Dermis microvascular lymphatic vessel endothelial cell (primary cell): ENCODE results near the gene SLC51A. TPM values are rescaled to one million over a fixed set of nuclear protein-coding genes. Genes with fewer than 3 reads are reported as not detected.
"Not testable (repeated sequence)": the region's sequence is repeated elsewhere in the genome, so short reads cannot be mapped to it uniquely, and the experiment has no call there.

ENCODE experiments used
- DNase-seq, 2 donors: peaks; one replicate each; pipeline versions ENCODE4 v3.0.0 to v3.0.0-alpha.2; 2010; ENCODE audit warnings: low read depth in 2 of 2
- total RNA-seq: library from RNA; depleted of rRNA; stranded (reverse); fragments of >200 nt; gene quantifications from 2 replicates; pipeline ENCODE4 v1.2.1, GENCODE V29; 2014

SLC51A gene
- total RNA-seq, 1 donor from 2014 or later: not detected

GRCh38 chr3:196193133-196193735 lies 23.1 kb upstream of the SLC51A start:
- no peak for DNase-seq

- DNase-seq: no peak
Observed at GRCh38 chr3:196193736-196194541, 22.4 kb upstream of the SLC51A start.

GRCh38 chr3:196194542-196194915 lies 21.8 kb upstream of the SLC51A start:
- DNase-seq: no peak

GRCh38 chr3:196195664-196196265 lies 20.6 kb upstream of the SLC51A start:
- no peak for DNase-seq

- DNase-seq: no peak
Observed at GRCh38 chr3:196197524-196197923, 18.8 kb upstream of the SLC51A start.

- no peak for DNase-seq
Observed at GRCh38 chr3:196198081-196198675, 18.2 kb upstream of the SLC51A start.

- no peak for DNase-seq
Observed at GRCh38 chr3:196198771-196199753, 17.3 kb upstream of the SLC51A start.

GRCh38 chr3:196202516-196202970 lies 13.8 kb upstream of the SLC51A start:
- peak in 1 of 2 donors; percentile 28 for DNase-seq

- no peak for DNase-seq
Observed at GRCh38 chr3:196203846-196204245, 12.5 kb upstream of the SLC51A start.

GRCh38 chr3:196205442-196206205 lies 10.7 kb upstream of the SLC51A start:
- not testable (repeated sequence) for DNase-seq

GRCh38 chr3:196207159-196207832 lies 9.0 kb upstream of the SLC51A start:
- no peak for DNase-seq

GRCh38 chr3:196207833-196208607 lies 8.3 kb upstream of the SLC51A start:
- peak in 1 of 2 donors; percentile 33 for DNase-seq

GRCh38 chr3:196208942-196209695 lies 7.2 kb upstream of the SLC51A start:
- no peak for DNase-seq

- not testable (repeated sequence) for DNase-seq
Observed at GRCh38 chr3:196209944-196210672, 6.2 kb upstream of the SLC51A start.

- DNase-seq: no peak
Observed at GRCh38 chr3:196210673-196211556, 5.4 kb upstream of the SLC51A start, which contains the start of gene ZDHHC19. TSS of gene ZDHHC19 (minus strand) at chr3:196211400. CDS start at chr3:196211315, 85 bp downstream.

- no peak for DNase-seq
Observed at GRCh38 chr3:196214783-196215441, 1.4 kb upstream of the SLC51A start.
